GM21360 (cell line): ENCODE data around the gene GALNT2.

Source experiments
- ATAC-seq: cut with Tn5 transposase; IDR thresholded peaks from one replicate; pipeline ENCODE4 v1.9.1; 2021; ENCODE audit warnings: mild to moderate bottlenecking, moderate library complexity; ENCODE audit not compliant: unreplicated experiment

The GALNT2 gene

DNA sequence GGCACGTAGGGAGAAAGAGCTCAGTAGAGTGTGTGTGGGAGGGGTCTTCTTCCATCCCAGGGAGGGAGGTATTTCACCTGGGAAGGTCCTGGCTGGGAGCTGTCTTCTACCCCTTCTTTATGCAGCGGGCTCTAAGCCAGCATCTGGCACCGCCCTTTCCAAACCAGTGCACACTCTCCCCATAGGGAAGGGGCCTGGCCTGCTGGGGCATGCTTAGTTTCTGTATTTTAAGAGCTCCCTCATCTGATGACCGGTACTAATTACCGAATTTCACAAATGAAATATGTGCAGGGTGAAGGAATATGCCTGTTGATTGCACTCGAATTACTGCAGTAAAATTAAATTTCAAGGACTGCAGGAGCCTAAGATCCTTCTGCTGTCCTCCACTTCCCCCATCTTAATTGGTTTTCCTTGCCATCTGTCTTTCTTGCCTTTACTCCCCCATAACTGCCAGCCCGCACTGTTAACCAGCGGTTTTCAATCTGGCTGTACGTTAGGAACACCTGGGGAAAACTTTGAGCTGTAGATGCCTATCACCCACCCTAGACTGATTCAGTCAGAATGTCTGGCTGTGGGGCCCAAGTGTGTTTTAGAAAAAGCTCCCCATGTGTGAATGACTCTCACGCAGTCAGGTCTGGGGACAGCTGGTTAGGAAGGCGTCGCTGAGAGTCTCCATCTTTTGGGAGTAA, 20.1 kb downstream of the GALNT2 start:
- ATAC-seq: no peak

DNA sequence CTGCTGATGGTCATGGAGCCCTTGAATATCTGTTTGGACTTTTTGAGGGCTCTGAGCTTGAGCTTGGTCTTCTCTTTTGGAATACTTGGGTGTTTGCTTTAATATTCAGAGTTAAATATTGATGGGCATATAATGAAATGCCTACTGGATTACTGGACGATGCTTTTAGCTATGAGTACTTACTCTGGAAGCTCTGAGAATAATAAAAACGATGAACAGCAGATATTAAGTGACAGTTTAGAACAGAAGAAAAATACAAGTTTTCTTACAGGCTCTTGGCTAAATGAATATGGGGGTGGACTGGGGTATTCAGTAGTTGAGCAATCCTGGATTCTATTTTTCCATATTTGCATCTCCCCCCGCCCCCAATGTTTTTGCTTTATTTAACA, 20.7 kb downstream of the GALNT2 start:
- ATAC-seq: no peak

DNA sequence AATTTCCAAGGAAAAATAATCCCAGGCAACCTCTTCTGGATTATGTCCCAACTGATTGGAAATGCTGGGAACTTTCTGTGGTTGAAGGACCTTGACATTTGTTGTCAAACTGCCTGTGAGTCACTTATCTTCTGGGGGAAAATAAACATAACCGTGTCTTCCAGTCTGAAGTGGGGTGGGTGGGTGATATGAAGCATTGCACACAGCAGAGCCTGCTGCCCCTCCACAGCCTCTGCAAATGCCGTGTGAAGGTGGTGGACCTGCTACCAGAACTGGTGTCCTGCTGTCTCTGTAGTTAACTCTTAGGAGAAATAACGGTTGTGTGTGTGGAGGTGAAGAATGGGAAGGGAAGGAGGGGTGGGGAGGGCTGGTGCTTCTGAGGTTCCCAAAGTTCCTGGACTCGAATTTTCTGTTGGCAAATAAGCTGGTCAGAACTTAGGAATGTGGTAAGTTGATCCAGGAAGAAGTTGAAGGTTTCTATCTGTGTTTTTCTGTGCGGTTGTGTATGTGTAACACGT, 23.2 kb downstream of the GALNT2 start:
- no peak for ATAC-seq

- no peak for ATAC-seq
Measured at GRCh38 chr1:230091473-230092231, 24.6 kb downstream of the GALNT2 start.

- no peak for ATAC-seq
Measured at GRCh38 chr1:230094746-230095145, 27.7 kb downstream of the GALNT2 start.

- ATAC-seq: no peak
Measured at GRCh38 chr1:230095938-230096337, 28.9 kb downstream of the GALNT2 start.

DNA sequence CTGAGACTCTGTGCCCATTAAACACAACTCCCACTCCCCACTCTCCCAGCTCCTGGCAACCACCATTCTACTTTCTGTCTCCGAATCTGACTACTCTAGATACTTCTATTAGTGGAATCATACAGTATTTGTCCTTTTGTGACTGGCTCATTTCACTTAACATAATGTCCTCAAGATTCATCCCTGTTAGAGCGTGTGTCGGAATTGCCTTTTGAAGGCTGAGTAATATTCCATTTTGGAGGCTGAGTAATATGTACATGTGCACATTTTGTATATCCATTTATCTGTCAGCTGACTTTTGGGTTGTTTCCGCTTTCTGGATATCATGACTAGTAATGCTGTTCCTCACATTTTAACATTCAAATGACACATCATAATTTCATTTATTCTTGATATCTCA, 30.3 kb downstream of the GALNT2 start:
- no peak for ATAC-seq

DNA sequence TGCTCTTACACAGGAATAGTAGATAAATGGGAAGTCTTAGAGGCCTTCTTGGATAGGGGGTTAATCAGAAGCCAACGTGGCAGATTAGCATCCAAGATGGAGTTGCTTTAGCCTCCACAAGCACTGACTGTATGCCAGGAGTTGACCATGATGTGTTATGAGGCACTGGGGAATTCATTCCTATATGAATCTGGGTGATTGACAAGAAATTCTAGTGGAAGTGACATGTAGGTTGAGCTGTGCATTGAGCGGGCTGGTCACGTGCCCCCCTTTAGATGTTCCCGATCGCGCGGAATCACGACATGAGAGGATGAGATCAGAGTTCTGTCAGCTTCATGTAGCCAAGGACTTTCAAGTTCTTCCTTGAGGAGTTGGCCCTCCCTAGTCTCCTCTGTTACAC, 31.7 kb downstream of the GALNT2 start:
- no peak for ATAC-seq

GRCh38 chr1:230099465-230099864, 32.4 kb downstream of the GALNT2 start:
- ATAC-seq: no peak

- ATAC-seq: no peak
Measured at GRCh38 chr1:230100932-230101331, 33.9 kb downstream of the GALNT2 start.

- no peak for ATAC-seq
Measured at GRCh38 chr1:230101556-230101955, 34.5 kb downstream of the GALNT2 start.

DNA sequence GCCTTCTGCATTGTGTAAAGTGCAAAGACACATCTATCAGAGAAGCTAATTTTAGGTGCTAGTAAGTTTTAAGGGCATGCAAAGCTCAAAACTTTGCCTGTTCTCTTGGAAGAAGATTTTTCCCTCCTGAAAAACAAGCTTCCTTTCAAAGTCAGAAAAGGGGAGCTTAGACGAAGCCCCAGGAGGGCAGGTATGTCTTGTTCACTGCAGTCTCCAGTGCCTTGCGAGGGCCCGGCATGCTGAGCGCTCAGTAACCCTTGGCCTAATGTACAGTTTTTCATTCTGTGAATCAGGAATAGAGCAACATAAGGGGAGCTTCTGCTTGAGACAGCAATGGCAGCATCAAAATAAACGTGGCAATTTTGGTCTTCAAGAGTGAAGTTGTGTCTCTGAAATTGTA, 35.0 kb downstream of the GALNT2 start:
- ATAC-seq: no peak

- no peak for ATAC-seq
Measured at GRCh38 chr1:230102472-230102871, 35.4 kb downstream of the GALNT2 start.

- ATAC-seq: no peak
Measured at GRCh38 chr1:230103306-230104173, 36.5 kb downstream of the GALNT2 start.

- peak; percentile 50 for ATAC-seq
Measured at GRCh38 chr1:230104395-230105244, 37.6 kb downstream of the GALNT2 start.

- no peak for ATAC-seq
Measured at GRCh38 chr1:230105245-230105753, 38.3 kb downstream of the GALNT2 start.

DNA sequence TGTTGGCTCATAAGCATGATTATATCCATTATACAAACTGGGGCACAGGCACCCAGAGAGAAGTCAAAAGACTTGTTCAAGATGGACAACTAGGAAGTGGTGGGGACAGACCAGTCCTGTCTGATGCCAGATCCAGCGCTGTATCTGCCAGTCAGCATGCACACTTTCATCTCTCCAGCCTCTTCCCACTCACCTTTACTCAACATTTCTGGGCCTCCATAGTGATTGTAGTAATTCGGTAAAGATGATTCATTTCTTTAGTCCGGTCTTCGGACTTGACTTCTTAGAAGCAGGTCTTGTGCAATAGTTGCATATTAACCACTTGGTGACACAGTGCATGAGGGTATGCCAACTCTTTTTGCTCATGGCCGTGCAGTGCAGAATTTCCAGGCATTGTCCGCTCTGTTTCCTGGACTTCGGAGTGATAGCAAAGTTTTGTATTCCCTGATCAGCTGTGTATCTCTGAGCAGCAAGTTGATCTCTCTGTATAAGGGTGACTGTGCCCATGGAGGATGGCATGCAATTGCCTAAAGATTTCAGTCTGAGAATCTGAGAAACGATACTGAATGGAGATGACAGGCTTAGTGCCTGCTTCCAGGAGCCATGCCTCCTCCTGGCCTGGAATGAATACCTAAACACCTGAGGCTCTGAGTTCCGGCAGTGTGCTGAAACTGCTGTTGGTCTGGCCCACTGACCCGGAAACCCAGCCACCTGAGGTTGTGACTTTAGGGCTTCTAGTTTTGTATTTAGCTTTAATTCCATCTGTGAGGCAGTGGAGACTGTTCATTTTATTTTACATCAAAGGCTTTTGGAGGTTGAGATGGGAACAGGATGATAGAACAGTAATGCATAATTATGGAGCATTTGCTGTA, 39.0 kb downstream of the GALNT2 start:
- ATAC-seq: no peak

GRCh38 chr1:230107941-230108340, 40.9 kb downstream of the GALNT2 start:
- ATAC-seq: no peak

DNA sequence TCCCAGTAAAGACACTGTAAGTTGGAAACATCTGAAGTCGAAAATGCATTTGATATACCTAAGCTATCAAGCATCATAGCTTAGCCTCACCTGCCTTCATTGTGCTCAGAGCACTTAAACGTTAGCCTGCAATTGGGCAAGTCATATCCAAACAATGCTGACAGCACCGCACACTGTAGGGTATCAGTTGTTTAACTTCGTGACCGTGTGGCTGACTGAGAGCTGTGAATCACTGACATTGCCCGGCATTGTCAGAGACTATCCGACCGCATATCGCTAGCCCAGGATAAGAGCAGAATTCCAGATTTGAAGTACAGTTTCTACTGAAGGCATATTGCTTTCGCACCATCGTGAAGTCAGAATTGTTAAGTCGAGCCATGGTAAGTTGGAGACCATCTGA, 41.5 kb downstream of the GALNT2 start:
- no peak for ATAC-seq
